ENCODE measurements around the gene MSRB3.

GRCh38 chr12:65494537-65494936, 216.1 kb downstream of the MSRB3 start:
- TF ChIP-seq CTCF (IDR thresholded peaks at IDR 0.05) (no peak), EP300 (IDR thresholded peaks at IDR 0.05; ENCODE audit: borderline replicate concordance in 1 of 2, low read depth in 1 of 2, low read length in 1 of 2) (no peak), RFX5 (IDR thresholded peaks at IDR 0.05; ENCODE audit: low read length) (no peak), USF2 (IDR thresholded peaks at IDR 0.05; ENCODE audit: borderline replicate concordance, low read depth, low read length) (no peak), MAX (IDR thresholded peaks at IDR 0.05; ENCODE audit: low read depth) (no peak), JUND (IDR thresholded peaks at IDR 0.05) (no peak), SIN3A (IDR thresholded peaks at IDR 0.05; ENCODE audit: borderline replicate concordance, low read depth, low read length) (no peak), CHD2 (IDR thresholded peaks at IDR 0.05; ENCODE audit: low read length, partially characterized antibody) (no peak)
